ENCODE results near the gene SLC10A7. TPM values are rescaled to one million over a fixed set of nuclear protein-coding genes. Genes with fewer than 3 reads are reported as not detected.

Gene SLC10A7
- total and polyA plus RNA-seq, 10 of the 15 experiments (the other 5 are each of a cell fraction or from before 2014, with no cell fraction given), result 4.6 to 23.7 (median 15.6) TPM

DNA sequence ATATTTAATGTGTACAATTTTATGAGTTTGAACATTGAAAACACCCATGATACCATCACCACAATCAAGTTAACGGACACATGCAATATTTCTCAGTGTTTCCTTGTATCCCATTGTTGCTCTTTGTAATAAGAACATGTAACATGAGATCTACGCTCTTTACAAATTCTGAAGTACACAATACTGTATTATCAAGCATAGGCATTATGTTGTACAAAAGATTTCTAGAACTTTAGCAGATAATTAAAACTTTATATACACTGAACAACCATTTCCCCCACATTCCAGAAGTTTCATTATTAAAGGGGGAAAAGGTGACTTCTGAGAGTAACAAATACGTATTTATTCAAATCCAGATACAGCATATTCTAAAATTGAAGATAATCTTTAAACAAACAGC, 114.5 kb downstream of the SLC10A7 start:
- ChIA-PET POLR2A (no interaction called here), RAD21 (ENCODE audit: unreplicated experiment) (no interaction called here), CTCF (interaction anchor here (1.5 kb wide), 1 partner anchor 11 kb away, joined by 3 read pairs; no protein-coding TSS in a partner anchor), SMC1A (ENCODE audit: uncharacterized antibody, unreplicated experiment) (interaction anchor here (1.7 kb wide), 1 partner anchor 11 kb away, joined by 5 read pairs; no protein-coding TSS in a partner anchor)
- no peaks in the 10 kb centered on the region for H4K20me1 ChIP-seq (ENCODE audit: control insufficient read depth, insufficient read depth)
- 100% methylated on average over 3 of the region's 3 CpGs for WGBS (ENCODE audit: insufficient coverage, insufficient replicate concordance, low lambda C conversion rate, missing lambda C conversion rate)
- H3K79me2 ChIP-seq (ENCODE audit: control insufficient read depth, insufficient read depth, low read length), result no peaks in the 10 kb centered on the region
- intact Hi-C loops (cut with micrococcal nuclease; ENCODE audit: unreplicated experiment) (no loop called here), in situ Hi-C loops (cut with MboI) (no loop called here)
- H2AFZ ChIP-seq (ENCODE audit: control insufficient read depth, low read depth, low read length), result no peak overlapping the region
- H3K9me3 ChIP-seq (replicated peaks; ENCODE audit: control insufficient read depth, insufficient read depth, low read length), result no peaks in the 10 kb centered on the region; the same call in 2 of the 3 replicates
- ATAC-seq (no peak), FAIRE-seq (no peak), DNase-seq (ENCODE audit: low read depth, low spot score) (no peak)
- BruUV-seq (replicated peaks), result no TSS peak
- H3K4me3 ChIP-seq, result no peak overlapping the region
- no peak overlapping the region for H3K4me2 ChIP-seq (ENCODE audit: control insufficient read depth, insufficient read depth)
- no peaks in the 10 kb centered on the region for H3K27me3 ChIP-seq (replicated peaks in 1 of 2; ENCODE audit: control insufficient read depth in 2 of 2, insufficient read depth in 2 of 2, low read length in 1 of 2)
- H3K9ac ChIP-seq (ENCODE audit: control insufficient read depth, insufficient read depth, low read length), result no peak overlapping the region
- no peaks in the 10 kb centered on the region for H3K36me3 ChIP-seq (ENCODE audit: control insufficient read depth in 2 of 2, insufficient read depth in 2 of 2, low read length in 1 of 2)
- TF ChIP-seq YBX1 (IDR thresholded peaks at IDR 0.05), result no peak
- TF ChIP-seq CHD1 (IDR thresholded peaks at IDR 0.05; ENCODE audit: low read depth, low read length), result no peak
- TF ChIP-seq EP300 (IDR thresholded peaks at IDR 0.05; ENCODE audit: borderline replicate concordance in 1 of 2, control insufficient read depth in 1 of 2, low read depth in 2 of 2, low read length in 2 of 2), result no peak
- H3K4me1 ChIP-seq (ENCODE audit: control insufficient read depth, insufficient read depth, low read length), result no peaks in the 10 kb centered on the region
- H3K27ac ChIP-seq (ENCODE audit: control insufficient read depth, insufficient read depth), result no peak overlapping the region

DNA sequence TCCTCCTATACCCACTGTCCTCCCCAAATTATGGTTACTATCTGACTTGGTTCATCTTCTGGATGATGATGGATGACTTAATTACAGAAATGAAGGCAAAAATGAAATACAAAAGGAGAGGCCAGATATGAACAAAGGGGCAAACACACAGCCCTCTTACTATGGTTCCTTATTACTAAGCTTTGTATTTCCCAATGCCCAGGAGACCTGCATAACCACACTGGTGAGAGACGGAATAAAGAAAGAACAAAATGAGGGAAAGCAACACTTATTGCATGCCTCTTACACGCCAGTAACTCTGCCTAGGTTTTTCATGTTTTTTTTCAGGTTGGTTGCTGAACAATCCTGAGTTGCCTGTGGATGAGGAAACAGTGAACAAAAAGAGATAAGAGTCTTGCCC, 120.5 kb downstream of the SLC10A7 start:
- intact Hi-C loops (cut with micrococcal nuclease; ENCODE audit: unreplicated experiment), result no loop called here
- POLR2A ChIA-PET, result no interaction called here
- Histone ChIP-seq H3K79me2 (ENCODE audit: control insufficient read depth, insufficient read depth, low read length) (no peaks in the 10 kb centered on the region), H2AFZ (ENCODE audit: control insufficient read depth, low read depth, low read length) (no peak overlapping the region), H3K4me2 (ENCODE audit: control insufficient read depth, insufficient read depth) (no peak overlapping the region), H3K36me3 (ENCODE audit: control insufficient read depth in 2 of 2, insufficient read depth in 2 of 2, low read length in 1 of 2) (no peaks in the 10 kb centered on the region), H4K20me1 (ENCODE audit: control insufficient read depth, insufficient read depth) (no peaks in the 10 kb centered on the region), H3K4me1 (ENCODE audit: control insufficient read depth, insufficient read depth, low read length) (no peaks in the 10 kb centered on the region), H3K27me3 (replicated peaks in 1 of 2; ENCODE audit: control insufficient read depth in 2 of 2, insufficient read depth in 2 of 2, low read length in 1 of 2) (no peaks in the 10 kb centered on the region), H3K9me3 (replicated peaks; ENCODE audit: control insufficient read depth, insufficient read depth, low read length) (no peaks in the 10 kb centered on the region; the same call in 2 of the 3 replicates), H3K4me3 (no peak overlapping the region), H3K9ac (ENCODE audit: control insufficient read depth, insufficient read depth, low read length) (no peak overlapping the region), H3K27ac (ENCODE audit: control insufficient read depth, insufficient read depth) (no peak overlapping the region)
- RAD21 ChIA-PET (ENCODE audit: unreplicated experiment), result no interaction called here
- in situ Hi-C loops (cut with MboI), result no loop called here
- SMC1A ChIA-PET (ENCODE audit: uncharacterized antibody, unreplicated experiment), result interaction anchor here (1.3 to 1.4 kb wide), 2 partner anchors 11 to 18 kb away, joined by 3 to 5 read pairs; no protein-coding TSS in a partner anchor
- 0% methylated on average over 2 of the region's 2 CpGs for WGBS (ENCODE audit: insufficient coverage, insufficient replicate concordance, low lambda C conversion rate, missing lambda C conversion rate)
- no peak for ATAC-seq
- BruUV-seq (replicated peaks), result no TSS peak
- TF ChIP-seq BCL11A (IDR thresholded peaks at IDR 0.05; ENCODE audit: low read depth, low read length) (no peak), NFXL1 (IDR thresholded peaks at IDR 0.05; ENCODE audit: borderline replicate concordance) (no peak), SRF (IDR thresholded peaks at IDR 0.05; ENCODE audit: low read depth in 2 of 2, low read length in 2 of 2) (no peak), SMAD1 (IDR thresholded peaks at IDR 0.05; ENCODE audit: low read depth, partially characterized antibody) (no peak), IKZF1 (conservative IDR thresholded peaks at IDR 0.05) (no peak), ZNF207 (IDR thresholded peaks at IDR 0.05; ENCODE audit: borderline replicate concordance) (no peak), ZSCAN29 (IDR thresholded peaks at IDR 0.05) (no peak), IRF4 (IDR thresholded peaks at IDR 0.05; ENCODE audit: low read depth, low read length) (no peak), ATF7 (IDR thresholded peaks at IDR 0.05; ENCODE audit: low read depth) (no peak), KDM1A (IDR thresholded peaks at IDR 0.05; ENCODE audit: borderline replicate concordance) (no peak), ZNF24 (IDR thresholded peaks at IDR 0.05) (no peak), CBFB (IDR thresholded peaks at IDR 0.05; ENCODE audit: low read depth) (no peak), HCFC1 (IDR thresholded peaks at IDR 0.05; ENCODE audit: low read length) (no peak), RCOR1 (conservative IDR thresholded peaks at IDR 0.05; ENCODE audit: low read depth, low read length) (no peak), RUNX3 (IDR thresholded peaks at IDR 0.05; ENCODE audit: low read length) (no peak)
- TF ChIP-seq, protein P1, sequence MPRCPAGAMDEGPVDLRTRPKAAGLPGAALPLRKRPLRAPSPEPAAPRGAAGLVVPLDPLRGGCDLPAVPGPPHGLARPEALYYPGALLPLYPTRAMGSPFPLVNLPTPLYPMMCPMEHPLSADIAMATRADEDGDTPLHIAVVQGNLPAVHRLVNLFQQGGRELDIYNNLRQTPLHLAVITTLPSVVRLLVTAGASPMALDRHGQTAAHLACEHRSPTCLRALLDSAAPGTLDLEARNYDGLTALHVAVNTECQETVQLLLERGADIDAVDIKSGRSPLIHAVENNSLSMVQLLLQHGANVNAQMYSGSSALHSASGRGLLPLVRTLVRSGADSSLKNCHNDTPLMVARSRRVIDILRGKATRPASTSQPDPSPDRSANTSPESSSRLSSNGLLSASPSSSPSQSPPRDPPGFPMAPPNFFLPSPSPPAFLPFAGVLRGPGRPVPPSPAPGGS (IDR thresholded peaks at IDR 0.05; ENCODE audit: borderline replicate concordance, insufficient read depth, low read depth, low read length, poor library complexity, severe bottlenecking), result no peak
- no peak for DNase-seq (ENCODE audit: low read depth, low spot score)
- no peak for FAIRE-seq
- CTCF ChIA-PET, result interaction anchor here (0.7 to 1.9 kb wide), 3 partner anchors 12 to 35 kb away, joined by 3 to 5 read pairs (median 3); no protein-coding TSS in a partner anchor
